Measurements from ENCODE around the gene MEDAG.

DNA sequence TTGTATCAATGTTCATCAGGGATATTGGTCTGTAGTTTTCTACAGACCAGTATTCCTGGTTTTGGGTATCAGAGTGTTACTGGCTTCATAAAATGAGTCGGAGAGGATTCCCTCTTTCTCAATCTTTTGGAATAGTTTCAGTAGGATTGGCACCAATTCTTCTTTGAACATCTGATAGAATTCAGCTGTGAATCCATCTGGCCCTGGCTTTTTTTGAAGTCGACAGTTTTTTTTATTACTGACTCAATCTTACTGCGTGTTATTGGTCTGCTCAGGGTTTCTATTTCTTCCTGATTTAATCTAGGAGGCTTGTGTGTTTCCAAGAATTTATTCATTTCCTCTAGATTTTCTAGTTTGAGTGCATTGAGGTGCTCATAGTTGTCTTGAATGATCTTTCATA, 37.8 kb downstream of the MEDAG start:
- TF ChIP-seq, protein P1, sequence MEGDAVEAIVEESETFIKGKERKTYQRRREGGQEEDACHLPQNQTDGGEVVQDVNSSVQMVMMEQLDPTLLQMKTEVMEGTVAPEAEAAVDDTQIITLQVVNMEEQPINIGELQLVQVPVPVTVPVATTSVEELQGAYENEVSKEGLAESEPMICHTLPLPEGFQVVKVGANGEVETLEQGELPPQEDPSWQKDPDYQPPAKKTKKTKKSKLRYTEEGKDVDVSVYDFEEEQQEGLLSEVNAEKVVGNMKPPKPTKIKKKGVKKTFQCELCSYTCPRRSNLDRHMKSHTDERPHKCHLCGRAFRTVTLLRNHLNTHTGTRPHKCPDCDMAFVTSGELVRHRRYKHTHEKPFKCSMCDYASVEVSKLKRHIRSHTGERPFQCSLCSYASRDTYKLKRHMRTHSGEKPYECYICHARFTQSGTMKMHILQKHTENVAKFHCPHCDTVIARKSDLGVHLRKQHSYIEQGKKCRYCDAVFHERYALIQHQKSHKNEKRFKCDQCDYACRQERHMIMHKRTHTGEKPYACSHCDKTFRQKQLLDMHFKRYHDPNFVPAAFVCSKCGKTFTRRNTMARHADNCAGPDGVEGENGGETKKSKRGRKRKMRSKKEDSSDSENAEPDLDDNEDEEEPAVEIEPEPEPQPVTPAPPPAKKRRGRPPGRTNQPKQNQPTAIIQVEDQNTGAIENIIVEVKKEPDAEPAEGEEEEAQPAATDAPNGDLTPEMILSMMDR (IDR thresholded peaks at IDR 0.05; ENCODE audit: low read depth, low read length), result no peak
- no peak for TF ChIP-seq EZH2phosphoT487 (IDR thresholded peaks at IDR 0.05; ENCODE audit: low read depth)
